Measurements from ENCODE around the gene CUL4B.
A peak's percentile ranks its signal among the peaks of the same experiment; 100 is the strongest.
"Not testable (repeated sequence)": the region's sequence is repeated elsewhere in the genome, so short reads cannot be mapped to it uniquely, and the experiment has no call there.

CUL4B gene

DNA sequence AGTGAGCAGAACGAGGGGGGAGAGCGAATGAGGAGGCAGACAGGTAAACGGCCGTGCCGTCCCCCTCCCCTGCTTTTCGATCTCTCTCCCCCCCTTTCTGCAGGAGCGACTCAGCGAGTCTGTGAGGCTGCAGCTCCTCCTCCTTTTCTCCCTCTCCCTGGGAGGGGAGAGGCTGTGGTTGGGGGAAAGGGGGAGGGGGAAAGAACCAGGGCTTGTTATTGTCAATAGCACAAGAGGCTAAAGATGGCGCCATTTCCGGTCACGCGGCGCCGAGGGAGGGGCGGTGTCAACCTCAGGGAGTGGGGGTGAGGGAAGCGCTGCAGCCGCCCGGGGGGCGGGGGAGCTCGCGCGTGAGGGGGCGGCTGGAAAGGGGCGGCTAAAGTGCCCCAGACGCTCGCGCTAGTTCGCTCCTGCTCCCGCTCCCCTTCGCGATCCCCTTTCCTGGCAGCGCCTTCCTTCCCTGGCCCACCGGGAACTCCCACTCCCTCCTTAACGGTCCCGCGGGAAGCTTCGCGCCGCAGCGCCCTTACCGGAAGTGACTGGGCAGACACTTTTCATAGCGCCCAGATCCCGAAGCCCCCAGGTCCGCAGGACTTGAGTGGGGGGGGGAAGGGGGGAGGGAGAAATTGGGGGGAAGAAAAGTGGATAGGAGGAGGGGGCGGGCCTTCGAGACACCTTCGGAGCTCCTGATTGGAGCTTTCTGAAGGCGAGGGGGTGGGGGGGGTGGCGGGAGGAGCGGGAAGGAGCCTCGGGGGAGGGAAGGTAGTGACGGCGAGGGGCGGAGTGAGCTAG is at the start of gene CUL4B:
CUL4B (minus strand) TSS at position 121 of the 792 bp plus-strand sequence. CDS start 324 bp downstream, outside the sequence.
- DNase-seq: peak; percentile 67

DNA sequence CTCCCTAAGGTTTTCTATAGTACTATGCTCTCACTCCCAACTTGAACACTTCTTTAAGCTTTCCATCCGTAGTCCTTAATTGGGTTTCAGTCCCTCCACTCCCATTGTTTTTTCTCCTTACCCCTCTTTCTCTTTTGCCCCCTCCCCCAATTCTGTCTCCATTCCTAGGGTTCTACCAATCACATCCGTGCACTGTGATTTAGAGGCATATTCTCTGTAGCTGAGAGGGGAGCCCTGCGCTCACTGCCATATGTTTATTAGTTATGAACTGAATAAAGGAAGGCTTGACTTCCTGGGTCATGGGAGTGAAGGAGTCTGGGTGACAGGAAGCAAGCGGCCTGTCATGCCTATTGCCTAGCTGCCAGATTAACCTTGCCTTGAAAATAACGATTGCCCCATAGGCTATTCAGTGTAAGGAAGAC is 43.6 kb upstream of the CUL4B start:
- no peak for DNase-seq

DNA sequence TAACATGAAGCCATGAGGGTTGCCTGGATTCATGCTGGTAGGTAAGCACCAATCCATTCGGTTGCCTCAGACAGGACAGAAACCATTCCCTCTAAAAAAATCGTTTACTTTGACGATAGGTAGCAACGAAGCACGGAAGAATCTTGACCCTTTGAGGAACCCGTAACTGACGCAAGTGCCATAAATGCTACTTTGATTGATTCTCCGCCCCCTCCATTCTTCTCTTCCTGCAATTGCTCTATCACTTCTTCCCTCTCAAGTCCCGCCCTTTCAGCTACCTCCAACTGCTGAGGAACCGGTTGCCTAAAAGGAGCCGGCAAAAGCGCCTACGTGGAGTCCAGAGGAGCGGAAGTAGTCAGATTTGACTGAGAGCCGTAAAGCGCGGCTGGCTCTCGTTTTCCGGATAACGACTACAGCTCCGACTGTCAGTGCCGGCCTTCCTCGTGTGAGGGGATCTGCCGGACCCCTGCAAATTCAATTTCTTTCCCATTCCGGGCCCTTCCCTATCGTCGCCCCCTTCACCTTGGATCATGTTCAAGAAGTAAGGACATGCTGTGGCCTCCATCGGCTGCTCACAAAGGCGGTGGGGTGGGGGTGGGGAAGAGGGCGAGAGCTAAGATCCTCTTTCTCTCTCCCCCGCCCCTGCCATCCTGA is 43.1 kb upstream of the CUL4B start, which contains the start of gene MCTS1:
MCTS1 (plus strand) TSS at position 395 of the 654 bp plus-strand sequence; CDS start at position 531, 136 bp downstream.
- DNase-seq: peak; percentile 81

DNA sequence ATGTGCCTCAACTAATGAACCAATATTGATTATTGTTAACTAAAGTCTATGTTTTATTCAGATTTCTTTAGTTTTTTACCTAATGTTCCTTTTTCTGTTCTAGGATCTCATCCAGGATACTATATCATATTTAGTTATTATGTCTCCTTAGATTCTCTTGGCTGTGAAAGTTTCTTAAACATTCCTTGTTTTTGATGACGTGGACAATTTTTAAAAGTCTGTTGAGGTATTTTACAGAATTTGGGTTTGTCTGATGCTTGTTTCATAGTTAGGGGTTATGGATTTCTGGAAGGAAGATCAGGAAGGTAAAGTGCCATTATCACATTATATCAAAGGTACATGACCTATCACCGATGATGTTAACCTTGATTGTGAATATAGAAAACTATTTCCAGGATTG is 24.9 kb upstream of the CUL4B start:
- DNase-seq: no peak

DNA sequence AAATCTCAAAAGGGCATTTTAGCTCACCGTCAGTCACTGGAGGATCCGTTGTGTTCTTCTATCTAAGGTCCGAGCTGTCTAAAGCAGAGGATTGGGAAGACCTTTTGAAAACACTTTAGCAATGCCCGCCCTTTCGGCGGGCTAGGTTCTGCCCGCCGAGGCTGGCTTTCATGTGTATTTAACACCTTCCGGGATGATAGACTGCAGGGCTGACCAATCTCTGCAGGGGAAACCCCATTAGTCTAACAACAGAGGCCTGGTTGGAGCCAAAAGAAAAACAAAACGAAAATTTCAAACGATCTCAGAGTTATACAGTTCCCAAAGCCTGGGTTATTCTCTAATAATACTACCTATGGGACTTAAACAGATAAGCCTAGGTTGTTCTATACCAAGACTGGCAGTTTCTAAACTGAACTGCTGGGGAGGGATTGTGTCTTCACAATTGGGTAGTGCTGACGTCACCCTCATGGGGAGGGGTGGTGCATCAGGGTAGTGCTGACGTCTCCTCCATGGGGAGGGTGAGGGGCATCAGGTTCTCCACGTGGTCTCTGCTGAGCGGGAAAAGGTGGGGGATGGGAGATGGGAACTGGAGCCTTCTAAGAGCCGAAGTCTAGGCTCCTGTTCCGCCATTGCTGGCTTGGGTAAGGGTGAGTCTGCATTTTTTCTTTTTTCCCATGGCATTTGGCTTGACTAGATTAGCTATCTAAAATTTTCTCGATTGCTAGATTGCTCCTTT is 14.8 kb upstream of the CUL4B start:
- DNase-seq: no peak

DNA sequence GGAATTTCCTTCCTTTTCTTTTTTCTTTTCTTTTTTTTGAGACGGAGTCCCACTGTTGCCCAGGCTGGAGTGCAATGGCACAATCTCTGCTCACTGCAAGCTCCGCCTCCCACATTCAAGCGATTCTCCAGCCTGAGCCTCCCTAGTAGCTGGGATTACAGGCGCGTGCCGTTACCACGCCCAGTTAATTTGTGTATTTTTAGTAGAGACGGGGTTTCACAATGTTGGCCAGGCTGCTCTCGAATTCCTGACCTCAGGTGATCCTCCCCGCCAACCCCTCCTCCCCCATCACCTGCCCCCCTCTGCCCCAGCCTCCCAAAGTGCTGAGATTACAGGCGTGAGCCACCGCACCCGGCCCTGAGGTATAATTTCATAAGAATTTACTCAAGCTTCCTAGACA is 13.0 kb upstream of the CUL4B start:
- not testable (repeated sequence) for DNase-seq

DNA sequence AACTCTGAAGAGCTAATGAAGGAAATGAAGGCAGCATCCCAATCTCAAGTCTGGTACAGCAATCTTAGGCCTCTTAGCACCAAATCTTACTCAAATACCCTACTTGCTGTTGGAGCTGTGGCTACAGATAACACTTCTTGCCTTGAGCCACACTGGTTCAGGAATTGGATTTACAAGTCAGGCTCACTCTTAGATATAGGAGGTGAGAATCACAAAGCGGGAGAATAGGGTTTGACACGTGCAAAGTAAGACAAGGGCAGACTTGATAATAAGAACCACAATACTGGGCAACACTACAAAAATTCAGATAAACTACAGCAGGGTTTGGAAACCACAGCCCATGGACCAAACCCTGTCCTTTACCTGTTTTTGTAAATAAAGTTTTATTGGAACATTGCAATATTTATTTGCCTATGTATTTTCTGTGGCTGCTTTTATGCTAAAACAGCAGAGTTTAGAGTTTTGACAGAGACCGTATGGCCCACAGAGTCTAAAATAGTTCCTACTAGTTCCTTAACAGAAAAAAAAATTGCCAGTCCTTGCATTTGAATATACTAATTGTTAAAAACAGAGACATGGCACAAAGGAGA is 9.3 kb upstream of the CUL4B start:
- DNase-seq: no peak

DNA sequence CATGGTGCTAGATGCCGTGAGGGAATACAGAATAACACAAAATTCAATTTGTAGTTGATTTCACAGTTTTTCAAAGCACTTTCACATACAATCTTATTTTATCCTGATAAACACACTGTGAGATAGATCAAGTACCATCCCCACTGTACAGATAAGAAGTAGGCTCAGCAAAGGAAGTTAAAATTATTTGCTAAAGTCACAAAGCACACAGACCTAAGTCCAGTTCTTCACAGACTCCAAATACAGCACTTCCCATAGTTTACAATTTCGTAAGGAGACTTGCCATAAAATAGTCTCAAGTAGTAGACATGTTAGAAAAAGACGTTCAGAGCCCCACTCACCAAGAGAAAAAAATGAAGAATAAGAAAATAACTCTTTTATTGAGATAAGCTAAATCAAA is 7.8 kb upstream of the CUL4B start:
- no peak for DNase-seq

DNA sequence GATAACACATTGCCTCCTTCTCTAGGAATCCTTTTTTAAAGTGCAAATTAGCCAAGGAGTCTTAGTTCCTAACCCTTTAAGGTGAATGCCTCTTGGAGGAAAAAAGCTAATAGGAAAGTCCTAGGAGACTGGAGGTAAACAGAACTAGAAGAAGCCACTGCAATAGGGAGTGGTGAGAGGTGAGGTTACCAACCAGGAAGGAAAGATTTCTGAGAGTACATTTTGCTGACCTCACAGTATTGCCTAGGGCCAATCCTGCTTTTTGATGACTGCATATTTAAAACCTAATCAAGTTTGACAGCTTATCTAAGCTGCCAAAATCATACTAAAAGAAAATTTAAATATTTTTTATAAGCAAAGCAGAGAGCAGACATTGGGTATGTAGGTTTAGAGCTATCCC is 7.3 kb upstream of the CUL4B start:
- no peak for DNase-seq

DNA sequence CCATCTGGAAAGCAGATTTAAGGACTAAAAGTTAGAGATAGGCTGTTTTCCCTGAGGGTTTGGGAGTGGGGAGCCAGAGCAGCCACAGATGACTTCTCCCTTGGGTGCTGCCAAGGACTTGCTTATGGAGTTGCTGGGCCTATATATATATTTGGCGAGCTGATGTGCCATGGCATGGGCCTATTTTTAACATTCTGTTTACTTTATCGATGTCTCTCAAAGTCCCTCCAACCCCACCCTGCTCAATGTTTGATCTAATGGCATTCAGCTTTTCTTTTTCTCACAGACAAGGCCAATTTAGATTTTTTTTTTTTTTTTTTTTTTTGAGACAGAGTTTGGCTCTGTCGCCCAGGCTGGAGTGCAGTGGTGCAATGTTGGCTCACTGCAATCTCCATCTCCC is 6.1 kb upstream of the CUL4B start:
- no peak for DNase-seq

DNA sequence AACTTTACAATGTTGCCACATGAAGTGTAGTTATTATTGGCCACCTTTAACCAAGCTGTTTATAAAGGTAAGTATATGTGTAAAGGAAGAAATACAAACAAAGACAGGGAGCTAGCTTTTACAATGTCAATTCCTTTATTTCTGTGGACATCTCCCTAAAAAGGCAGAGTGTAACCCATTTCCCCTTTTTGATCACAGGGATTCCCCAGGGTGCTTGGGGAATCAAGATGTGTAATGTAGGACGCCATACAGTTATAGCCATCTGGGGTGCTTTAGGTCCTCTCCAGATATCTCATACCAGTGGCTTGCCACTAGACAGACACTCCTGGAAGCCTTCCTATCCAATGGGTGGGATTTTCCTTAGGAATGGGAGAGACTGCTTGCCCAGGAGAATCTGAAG is 4.2 kb upstream of the CUL4B start:
- DNase-seq: no peak

DNA sequence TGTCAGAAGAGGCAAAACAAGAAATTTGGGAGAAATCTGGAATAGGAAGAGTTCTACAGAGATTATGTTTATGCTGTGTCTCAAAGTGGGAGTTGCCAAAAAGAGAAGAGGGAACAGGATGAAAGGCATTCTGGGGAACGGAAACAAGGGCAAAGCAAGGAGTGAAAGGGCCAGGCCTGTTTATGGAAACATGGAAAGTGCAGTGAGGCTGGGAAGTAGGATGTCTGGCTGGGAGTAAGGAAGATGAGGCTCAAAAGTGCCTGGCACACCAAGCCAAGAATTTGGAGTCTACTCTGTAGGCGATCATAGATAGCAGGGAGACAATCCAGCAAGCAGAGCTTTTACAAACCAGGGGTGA is 1.8 kb upstream of the CUL4B start:
- no peak for DNase-seq

DNA sequence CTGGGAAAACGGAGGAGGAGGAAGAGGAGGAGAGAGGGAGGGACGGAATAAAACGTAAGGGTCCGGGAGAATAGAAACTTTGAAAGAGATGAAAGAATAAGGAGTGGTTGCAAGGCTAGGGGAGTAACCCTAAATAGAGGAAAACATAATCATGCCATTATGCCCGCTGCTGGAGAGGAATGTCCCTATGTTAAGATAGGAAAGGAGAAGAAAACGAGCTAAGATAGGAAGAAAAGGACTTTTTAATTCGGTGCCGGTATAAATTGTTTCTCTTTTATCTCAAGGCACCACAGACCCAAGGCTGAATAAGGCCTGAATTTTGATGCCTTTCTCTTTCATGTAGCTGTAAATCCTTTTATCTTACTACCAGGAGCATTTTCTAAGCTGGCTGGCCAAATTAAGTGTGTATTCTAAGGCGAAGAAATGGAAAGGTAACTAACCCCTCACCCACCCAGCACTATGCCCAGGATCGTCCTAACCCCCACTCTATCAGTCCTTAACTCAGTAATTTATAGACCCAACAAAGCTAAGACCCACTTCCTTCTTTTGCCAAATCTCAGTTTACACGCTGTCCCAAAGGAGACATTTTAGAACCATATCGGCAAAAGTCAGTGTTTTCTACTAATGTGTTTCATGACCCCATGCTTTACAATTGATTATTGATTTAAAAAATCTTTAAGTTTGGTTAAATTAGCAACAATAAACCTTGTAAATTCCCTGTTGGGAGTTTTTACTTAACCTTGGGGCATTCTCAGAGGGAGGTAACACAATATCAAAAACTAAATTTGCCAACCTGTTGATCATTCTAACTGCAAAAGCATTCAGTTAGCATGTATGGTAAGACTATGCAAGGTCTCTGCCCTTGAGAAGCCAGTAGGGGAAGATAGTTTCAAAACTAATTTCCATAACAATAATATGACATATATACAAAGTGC is 1.1 kb upstream of the CUL4B start:
- no peak for DNase-seq

DNA sequence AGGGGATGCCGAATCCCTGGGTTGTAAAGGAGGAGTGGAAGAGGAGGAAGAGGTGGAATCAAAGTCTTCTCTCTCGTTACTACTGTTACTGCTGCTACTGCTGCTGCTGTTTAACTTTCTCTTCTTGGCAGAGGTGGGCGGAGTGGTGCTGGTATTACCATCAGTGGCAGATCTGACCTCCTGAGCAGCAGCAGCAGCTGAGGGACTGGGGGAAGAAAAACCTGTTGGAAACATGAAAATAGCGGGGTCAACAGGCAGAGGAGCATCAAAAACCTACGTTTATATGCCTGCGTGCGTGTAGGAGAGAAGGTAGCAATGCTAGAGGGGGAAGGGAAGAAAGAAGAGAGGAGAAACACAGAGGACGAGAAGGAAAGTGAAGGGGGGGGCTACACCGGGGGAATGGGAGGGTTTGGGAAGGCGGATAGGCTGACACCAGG is 339 bp downstream of the CUL4B start:
- DNase-seq: peak; percentile 5

DNA sequence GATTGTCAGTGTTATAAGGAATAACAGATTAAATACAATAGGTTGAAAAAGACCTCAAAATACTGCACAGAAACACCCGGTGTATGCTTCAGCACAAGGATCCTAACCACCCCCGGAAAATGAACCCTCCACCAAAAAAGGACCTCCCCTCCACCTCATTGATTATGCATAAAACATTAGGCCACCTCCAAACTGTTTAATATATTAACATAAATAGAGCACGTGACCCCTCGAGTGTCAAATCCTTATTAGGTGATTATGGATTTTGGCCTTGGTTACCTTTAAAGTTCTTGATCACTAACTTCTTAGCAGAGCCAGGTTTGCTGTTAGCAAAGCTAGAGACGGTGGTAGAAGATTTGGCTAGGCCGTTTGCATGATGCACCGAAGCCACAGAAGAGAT is 958 bp downstream of the CUL4B start:
- no peak for DNase-seq

DNA sequence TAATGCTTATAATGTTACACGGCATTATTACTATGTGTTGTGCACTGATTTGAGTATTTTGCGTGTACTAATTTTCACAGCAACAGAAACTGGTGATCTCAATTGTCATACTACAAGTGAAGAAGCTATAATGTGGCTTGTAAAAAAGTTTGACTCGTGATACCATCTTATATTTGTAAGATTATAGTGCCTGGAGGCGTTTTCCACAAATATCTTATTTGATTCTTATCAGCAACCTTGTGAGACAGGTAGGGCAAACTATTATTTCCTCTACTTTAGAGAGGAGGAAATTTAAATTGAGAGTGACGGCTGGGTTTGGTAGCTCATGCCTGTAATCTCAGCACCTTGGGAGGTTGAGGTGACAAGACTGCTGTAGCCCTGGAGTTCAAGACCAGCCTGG is 4.5 kb downstream of the CUL4B start:
- DNase-seq: no peak

DNA sequence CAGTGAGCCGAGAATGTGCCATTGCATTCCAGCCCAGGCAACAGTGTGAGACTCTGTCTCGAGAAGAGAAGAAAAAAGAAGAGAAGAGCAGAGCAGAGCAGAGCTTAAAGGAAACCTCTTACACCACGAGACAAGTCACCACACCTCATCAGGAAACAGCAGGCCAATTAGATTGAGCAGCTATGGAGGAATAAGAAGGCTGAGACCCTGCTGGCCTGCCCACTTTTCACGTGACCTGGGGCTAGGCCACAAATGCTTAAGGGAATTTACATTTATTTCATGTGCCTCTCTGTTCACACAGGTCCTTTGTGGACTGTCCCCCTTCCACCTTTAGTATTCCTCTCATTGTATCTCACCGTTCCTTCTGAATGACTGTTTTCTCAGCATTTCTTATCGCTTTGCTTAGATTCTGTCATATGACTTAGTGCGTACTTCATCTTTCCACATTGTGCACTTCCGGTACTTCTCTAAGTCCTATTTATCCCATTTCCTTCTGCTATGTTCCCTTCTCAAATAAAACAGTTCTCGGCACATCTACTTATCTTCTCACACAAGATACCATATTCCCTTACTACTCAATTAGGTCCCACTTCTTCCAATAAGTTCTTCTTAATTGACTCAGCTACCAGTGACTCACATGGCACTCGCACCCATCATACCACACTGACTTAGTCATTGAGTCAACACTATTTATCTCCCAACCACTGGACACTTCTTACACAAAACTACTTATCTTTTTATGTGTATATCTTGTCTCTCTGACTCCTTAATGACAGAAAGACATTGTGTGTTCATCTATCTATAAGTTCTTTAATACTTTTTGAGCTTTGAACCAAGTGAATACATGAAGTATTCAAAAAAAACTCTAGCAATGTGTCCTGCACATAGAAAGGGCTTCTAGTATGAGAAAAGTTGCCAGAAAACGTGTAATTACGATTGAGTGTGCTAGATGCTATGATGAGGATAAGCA is 11.0 kb downstream of the CUL4B start:
- DNase-seq: no peak

DNA sequence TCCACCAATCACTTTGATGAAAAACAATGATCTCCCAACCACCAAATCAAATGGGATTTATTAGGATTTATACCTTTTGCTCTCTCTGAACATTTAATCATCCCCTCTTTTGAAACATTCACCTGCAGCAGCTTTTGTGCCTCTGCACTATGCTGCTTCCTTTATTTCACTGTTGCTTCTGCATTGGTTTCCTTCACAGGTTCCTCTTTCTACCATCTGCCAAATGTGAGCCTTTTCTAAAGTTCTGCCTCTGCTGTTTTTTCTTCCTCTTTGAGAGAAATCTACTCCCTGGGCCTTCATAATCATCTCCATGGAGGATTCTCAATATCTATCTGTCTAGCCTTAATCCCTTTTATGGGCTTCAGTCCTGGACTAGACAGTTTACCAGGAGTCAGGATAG is 24.7 kb downstream of the CUL4B start:
- DNase-seq: no peak

DNA sequence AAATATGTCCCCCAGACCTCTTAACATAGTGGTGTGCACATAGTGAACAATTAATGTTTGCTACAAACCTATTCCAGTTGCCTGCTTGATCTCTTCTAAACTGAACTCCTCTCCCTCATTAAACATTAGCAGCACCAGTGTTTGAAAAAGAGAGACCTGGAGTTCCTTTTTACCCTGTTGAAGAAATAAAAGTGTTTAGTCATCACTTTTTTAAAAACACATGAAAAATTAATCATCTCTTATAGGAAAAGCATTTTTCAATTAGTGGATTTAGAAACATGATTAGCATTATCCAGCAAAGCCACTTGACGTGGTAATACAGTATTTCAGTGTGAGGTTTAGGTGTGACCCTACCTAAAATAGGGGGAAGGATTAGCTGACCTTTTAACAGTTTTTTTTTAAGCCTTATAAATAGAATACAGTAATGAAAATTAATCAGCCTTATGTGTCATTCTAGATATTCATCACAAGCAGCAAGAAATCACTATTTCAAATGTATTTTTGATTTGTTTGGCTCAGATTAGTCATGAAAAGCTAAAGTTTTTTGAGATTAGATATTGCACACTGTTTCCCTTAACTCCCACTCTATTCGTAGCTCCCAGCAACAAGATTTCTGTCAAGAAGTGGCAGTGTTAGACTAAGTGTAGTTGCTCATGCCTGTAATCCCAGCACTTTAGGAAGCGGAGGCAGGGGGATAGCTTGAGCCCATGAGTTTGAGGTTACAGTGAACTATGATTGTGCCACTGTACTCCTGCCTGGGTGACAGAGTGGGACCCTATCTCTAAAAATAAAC is 26.2 kb downstream of the CUL4B start:
- no peak for DNase-seq

DNA sequence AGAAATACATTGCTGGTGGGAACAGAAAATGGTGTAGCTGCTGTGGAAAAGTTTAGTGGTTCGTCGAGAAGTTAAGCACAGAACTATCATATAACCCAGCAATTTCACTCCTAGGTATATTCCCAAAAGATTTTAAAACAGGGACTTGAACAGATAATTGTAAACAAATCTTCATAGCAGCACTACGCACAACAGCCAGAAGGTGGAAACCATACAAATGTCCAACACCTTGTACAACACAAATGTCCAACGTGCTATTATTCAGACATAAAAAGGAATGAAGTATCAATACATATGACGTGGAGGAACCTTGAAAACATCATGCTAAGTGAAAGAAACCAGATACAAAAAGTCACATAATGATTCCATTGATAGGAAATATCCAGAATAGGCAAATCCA is 37.9 kb downstream of the CUL4B start:
- DNase-seq: no peak
